ENCODE data around the gene CD44. TPM values are rescaled to one million over a fixed set of nuclear protein-coding genes. Genes with fewer than 3 reads are reported as not detected.

Gene CD44
- total and polyA plus RNA-seq, 4 donors: 4.1 to 26.9 (median 14.6) TPM

GRCh38 chr11:35169112-35169511 is 30.1 kb downstream of the CD44 start:
- Histone ChIP-seq H3K9me3 (ENCODE audit: control insufficient read depth in 4 of 4, low read length in 3 of 4) (no peaks in the 10 kb centered on the region), H3K9ac (ENCODE audit: low read depth in 1 of 2, low read length in 2 of 2) (no peak overlapping the region), H3K27ac (ENCODE audit: low read depth in 1 of 2, low read length in 2 of 2) (no peak overlapping the region), H3K4me3 (ENCODE audit: low read depth in 1 of 3, low read length in 3 of 3) (no peak overlapping the region), H3K4me1 (ENCODE audit: control insufficient read depth in 4 of 4, insufficient read depth in 4 of 4, low read length in 3 of 4) (peaks cover 0 to 12% (median 5%) of the 10 kb centered on the region in 4 donors), H3K27me3 (ENCODE audit: control insufficient read depth in 4 of 4, insufficient read depth in 4 of 4, low read length in 3 of 4) (no peaks in the 10 kb centered on the region), H3K36me3 (ENCODE audit: control insufficient read depth in 4 of 4, insufficient read depth in 3 of 4, low read depth in 1 of 4, low read length in 3 of 4) (no peaks in the 10 kb centered on the region)
- TF ChIP-seq CTCF (IDR thresholded peaks at IDR 0.05; ENCODE audit: low read depth, low read length, missing input control) (no peak), FOXA1 (IDR thresholded peaks at IDR 0.05) (no peak), YY1 (IDR thresholded peaks at IDR 0.05) (no peak), RAD21 (IDR thresholded peaks at IDR 0.05) (no peak), FOXA2 (IDR thresholded peaks at IDR 0.05) (no peak), JUND (IDR thresholded peaks at IDR 0.05) (no peak), TAF1 (conservative IDR thresholded peaks at IDR 0.05) (no peak), HNF4A (conservative IDR thresholded peaks at IDR 0.05) (no peak), EGR1 (IDR thresholded peaks at IDR 0.05; ENCODE audit: low read depth in 2 of 2) (no peak), SP1 (IDR thresholded peaks at IDR 0.05) (no peak), ZBTB33 (IDR thresholded peaks at IDR 0.05) (no peak), RXRA (IDR thresholded peaks at IDR 0.05) (no peak), GABPA (IDR thresholded peaks at IDR 0.05 in 1 of 2, conservative IDR thresholded peaks at IDR 0.05 in 1 of 2) (no peak), NR2F2 (IDR thresholded peaks at IDR 0.05) (no peak), MAX (IDR thresholded peaks at IDR 0.05) (no peak), REST (IDR thresholded peaks at IDR 0.05) (no peak), ATF3 (IDR thresholded peaks at IDR 0.05) (no peak), HNF4G (IDR thresholded peaks at IDR 0.05) (no peak)
- no peak for DNase-seq (ENCODE audit: low spot score)
- WGBS: 93% methylated on average over 2 of the region's 2 CpGs
